Measurements from ENCODE around the gene GCNT2. TPM values are rescaled to one million over a fixed set of nuclear protein-coding genes. Genes with fewer than 3 reads are reported as not detected.
"Not testable (repeated sequence)": the region's sequence is repeated elsewhere in the genome, so short reads cannot be mapped to it uniquely, and the experiment has no call there.

GCNT2 gene
- total RNA-seq, 1 donor from 2014 or later, result 17.5 TPM

GRCh38 chr6:10565913-10566312 is 44.8 kb downstream of the GCNT2 start:
- TF ChIP-seq, protein P1, sequence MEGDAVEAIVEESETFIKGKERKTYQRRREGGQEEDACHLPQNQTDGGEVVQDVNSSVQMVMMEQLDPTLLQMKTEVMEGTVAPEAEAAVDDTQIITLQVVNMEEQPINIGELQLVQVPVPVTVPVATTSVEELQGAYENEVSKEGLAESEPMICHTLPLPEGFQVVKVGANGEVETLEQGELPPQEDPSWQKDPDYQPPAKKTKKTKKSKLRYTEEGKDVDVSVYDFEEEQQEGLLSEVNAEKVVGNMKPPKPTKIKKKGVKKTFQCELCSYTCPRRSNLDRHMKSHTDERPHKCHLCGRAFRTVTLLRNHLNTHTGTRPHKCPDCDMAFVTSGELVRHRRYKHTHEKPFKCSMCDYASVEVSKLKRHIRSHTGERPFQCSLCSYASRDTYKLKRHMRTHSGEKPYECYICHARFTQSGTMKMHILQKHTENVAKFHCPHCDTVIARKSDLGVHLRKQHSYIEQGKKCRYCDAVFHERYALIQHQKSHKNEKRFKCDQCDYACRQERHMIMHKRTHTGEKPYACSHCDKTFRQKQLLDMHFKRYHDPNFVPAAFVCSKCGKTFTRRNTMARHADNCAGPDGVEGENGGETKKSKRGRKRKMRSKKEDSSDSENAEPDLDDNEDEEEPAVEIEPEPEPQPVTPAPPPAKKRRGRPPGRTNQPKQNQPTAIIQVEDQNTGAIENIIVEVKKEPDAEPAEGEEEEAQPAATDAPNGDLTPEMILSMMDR (conservative IDR thresholded peaks at IDR 0.05; ENCODE audit: low read depth, low read length), result no peak
- no peak overlapping the region for H3K4me3 ChIP-seq (ENCODE audit: low read depth, low read length)
- DNase-seq (ENCODE audit: low read depth), result no peak

DNA sequence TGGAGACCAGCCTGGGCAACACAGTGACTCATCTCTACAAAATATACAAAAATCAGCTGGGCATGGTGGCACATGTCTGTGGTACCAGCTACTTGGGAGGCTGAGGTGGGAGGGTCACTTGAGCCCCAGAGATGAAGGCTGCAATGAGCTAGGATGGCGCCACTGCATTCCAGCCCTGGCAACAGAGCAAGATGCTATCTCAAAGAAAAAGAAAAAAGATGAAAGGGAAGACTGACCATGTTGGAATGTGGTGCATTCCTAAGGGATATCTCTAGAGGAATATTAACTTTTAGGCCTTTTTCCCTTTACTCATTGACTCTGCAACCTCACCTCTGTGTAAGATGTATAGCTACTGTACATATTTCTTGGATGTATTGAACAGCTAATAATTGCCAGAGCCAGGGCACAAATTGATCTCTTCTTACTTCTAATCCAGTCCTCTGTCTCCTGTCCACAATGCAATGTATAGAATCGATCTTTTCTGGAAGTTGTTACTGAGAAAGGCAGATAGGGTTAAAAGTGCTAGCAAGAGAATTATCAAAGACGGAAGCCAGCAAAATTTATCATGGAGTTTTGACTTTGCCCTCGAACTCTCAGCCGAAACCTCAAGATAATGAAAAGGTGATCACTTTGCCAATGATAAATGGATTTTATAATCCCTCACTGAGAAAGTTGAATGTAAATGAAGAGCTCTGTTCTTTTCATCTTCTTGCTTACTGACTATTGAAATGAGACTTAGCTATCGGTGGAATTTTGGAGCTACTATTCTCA is 46.3 kb downstream of the GCNT2 start:
- DNase-seq (ENCODE audit: low read depth), result no peak
- TF ChIP-seq, protein P1 (conservative IDR thresholded peaks at IDR 0.05; ENCODE audit: low read depth, low read length), result no peak
- H3K4me3 ChIP-seq (ENCODE audit: low read depth, low read length), result no peak overlapping the region

- TF ChIP-seq, protein P1 (conservative IDR thresholded peaks at IDR 0.05; ENCODE audit: low read depth, low read length), result no peak
- H3K4me3 ChIP-seq (ENCODE audit: low read depth, low read length), result no peak overlapping the region
- no peak for DNase-seq (ENCODE audit: low read depth)
Observed at GRCh38 chr6:10569392-10570127, 48.4 kb downstream of the GCNT2 start.

DNA sequence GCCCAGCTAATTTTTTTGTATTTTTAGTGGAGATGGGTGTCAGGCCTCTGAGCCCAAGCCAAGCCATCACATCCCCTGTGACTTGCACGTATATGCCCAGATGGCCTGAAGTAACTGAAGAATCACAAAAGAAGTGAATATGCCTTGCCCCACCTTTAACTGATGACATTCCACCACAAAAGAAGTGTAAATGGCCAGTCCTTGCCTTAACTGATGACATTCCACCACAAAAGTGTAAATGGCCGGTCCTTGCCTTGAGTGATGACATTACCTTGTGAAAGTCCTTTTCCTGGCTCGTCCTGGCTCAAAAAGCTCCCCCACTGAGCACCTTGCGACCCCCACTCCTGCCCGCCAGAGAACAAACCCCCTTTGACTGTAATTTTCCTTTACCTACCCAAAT is 54.4 kb downstream of the GCNT2 start:
- DNase-seq (ENCODE audit: low read depth); H3K4me3 ChIP-seq (ENCODE audit: low read depth, low read length): not testable (repeated sequence)

DNA sequence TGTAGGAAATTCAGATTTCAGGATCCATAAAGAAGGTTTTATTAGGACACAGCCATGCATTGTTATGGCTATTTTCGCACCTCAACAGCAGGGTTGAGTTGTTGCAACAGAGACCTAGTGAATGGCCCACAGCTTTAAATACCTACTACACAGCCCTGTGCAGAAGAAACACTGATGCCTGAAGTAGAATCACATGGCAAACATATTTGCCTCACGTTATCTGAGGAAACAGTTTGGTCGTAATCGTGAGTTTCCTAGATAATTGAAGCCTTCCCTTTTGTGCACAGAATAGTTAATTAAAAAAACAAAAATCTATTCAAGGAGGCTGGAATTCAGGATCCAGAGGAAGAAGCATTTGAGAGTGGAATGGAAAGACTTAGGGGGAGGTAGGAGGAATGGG is 55.1 kb downstream of the GCNT2 start:
- no peak overlapping the region for H3K4me3 ChIP-seq (ENCODE audit: low read depth, low read length)
- DNase-seq (ENCODE audit: low read depth), result no peak
- TF ChIP-seq, protein P1 (conservative IDR thresholded peaks at IDR 0.05; ENCODE audit: low read depth, low read length), result no peak

GRCh38 chr6:10577112-10577511 is 56.0 kb downstream of the GCNT2 start:
- H3K4me3 ChIP-seq (ENCODE audit: low read depth, low read length), result no peak overlapping the region
- TF ChIP-seq, protein P1 (conservative IDR thresholded peaks at IDR 0.05; ENCODE audit: low read depth, low read length), result no peak
- no peak for DNase-seq (ENCODE audit: low read depth)

DNA sequence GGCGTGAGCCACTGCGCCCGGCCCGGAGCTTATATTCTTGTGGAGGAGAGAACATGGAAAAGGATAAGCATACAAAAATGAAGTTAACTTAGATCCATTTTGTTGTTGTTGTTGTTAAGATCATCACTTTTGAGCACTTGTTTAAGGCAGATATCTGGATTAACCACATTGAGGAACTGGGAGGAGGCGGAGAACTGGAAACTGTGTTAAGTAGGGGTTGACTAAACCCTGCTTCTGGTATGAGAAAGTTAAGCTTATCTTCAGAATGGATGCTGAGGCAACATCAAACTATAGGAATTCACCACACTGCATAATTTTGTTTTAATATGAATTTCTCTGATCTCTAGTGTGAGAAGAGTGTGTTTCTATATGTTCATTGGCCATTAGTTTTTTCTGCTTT is 57.6 kb downstream of the GCNT2 start:
- TF ChIP-seq, protein P1 (conservative IDR thresholded peaks at IDR 0.05; ENCODE audit: low read depth, low read length), result no peak
- H3K4me3 ChIP-seq (ENCODE audit: low read depth, low read length), result no peak overlapping the region
- DNase-seq (ENCODE audit: low read depth), result no peak

Data from epithelial cell of proximal tubule (primary cell).